ENCODE results near the gene GRAMD1B. TPM values are rescaled to one million over a fixed set of nuclear protein-coding genes. Genes with fewer than 3 reads are reported as not detected.

The GRAMD1B gene
- total RNA-seq, 1 experiment from 2014 or later = 1.2 TPM

GRCh38 chr11:123382555-123383074 lies 47.5 kb upstream of the GRAMD1B start:
- no peaks in the 10 kb centered on the region for H3K4me1 ChIP-seq
- H3K36me3 ChIP-seq (ENCODE audit: control insufficient read depth, insufficient read depth, low read length) = no peaks in the 10 kb centered on the region
- H3K27ac Mint-ChIP-seq (ENCODE audit: unreplicated experiment) = no peak overlapping the region
- H3K4me3 Mint-ChIP-seq (ENCODE audit: unreplicated experiment) = no peak overlapping the region
- H3K4me1 Mint-ChIP-seq (ENCODE audit: low read depth, unreplicated experiment) = no peaks in the 10 kb centered on the region
- H3K9me3 ChIP-seq = no peaks in the 10 kb centered on the region
- H3K36me3 Mint-ChIP-seq (ENCODE audit: insufficient read depth, unreplicated experiment) = no peaks in the 10 kb centered on the region
- no peak overlapping the region for H3K4me3 ChIP-seq (ENCODE audit: low read depth, low read length)
- BruUV-seq (replicated peaks) = no TSS peak
- no peaks in the 10 kb centered on the region for H3K9me3 Mint-ChIP-seq (ENCODE audit: unreplicated experiment)
- no peak for DNase-seq
- ChIA-PET CTCF (no interaction called here), POLR2A (no interaction called here)
- no peak for TF ChIP-seq CTCF (IDR thresholded peaks at IDR 0.05; ENCODE audit: insufficient read depth in 1 of 2, low read depth in 1 of 2, low read length in 1 of 2, severe bottlenecking in 1 of 2, unreplicated experiment in 1 of 2)
- intact Hi-C loops (cut with micrococcal nuclease; ENCODE audit: unreplicated experiment) = no loop called here
- no peaks in the 10 kb centered on the region for H3K27me3 ChIP-seq (replicated peaks; ENCODE audit: control insufficient read depth, insufficient read depth, low read length)
- H3K27me3 Mint-ChIP-seq (ENCODE audit: insufficient read depth, unreplicated experiment) = peaks cover 12% of the 10 kb centered on the region

- Histone ChIP-seq H3K4me1 (no peaks in the 10 kb centered on the region), H3K4me3 (ENCODE audit: low read depth, low read length) (no peak overlapping the region), H3K9me3 (no peaks in the 10 kb centered on the region), H3K36me3 (ENCODE audit: control insufficient read depth, insufficient read depth, low read length) (no peaks in the 10 kb centered on the region), H3K27me3 (replicated peaks; ENCODE audit: control insufficient read depth, insufficient read depth, low read length) (no peaks in the 10 kb centered on the region)
- ChIA-PET POLR2A (no interaction called here), CTCF (no interaction called here)
- Mint-ChIP-seq H3K9me3 (ENCODE audit: unreplicated experiment) (no peaks in the 10 kb centered on the region), H3K4me1 (ENCODE audit: low read depth, unreplicated experiment) (no peaks in the 10 kb centered on the region), H3K4me3 (ENCODE audit: unreplicated experiment) (no peak overlapping the region), H3K27ac (ENCODE audit: unreplicated experiment) (no peak overlapping the region), H3K27me3 (ENCODE audit: insufficient read depth, unreplicated experiment) (peaks cover 12% of the 10 kb centered on the region), H3K36me3 (ENCODE audit: insufficient read depth, unreplicated experiment) (no peaks in the 10 kb centered on the region)
- no peak for DNase-seq
- TF ChIP-seq CTCF (IDR thresholded peaks at IDR 0.05; ENCODE audit: insufficient read depth in 1 of 2, low read depth in 1 of 2, low read length in 1 of 2, severe bottlenecking in 1 of 2, unreplicated experiment in 1 of 2) = no peak
- intact Hi-C loops (cut with micrococcal nuclease; ENCODE audit: unreplicated experiment) = no loop called here
- BruUV-seq (replicated peaks) = no TSS peak
These were observed 46.0 kb upstream of the GRAMD1B start for GRCh38 chr11:123384116-123384515.

GRCh38 chr11:123386796-123387510 lies 43.1 kb upstream of the GRAMD1B start:
- TF ChIP-seq CTCF (IDR thresholded peaks at IDR 0.05; ENCODE audit: insufficient read depth in 1 of 2, low read depth in 1 of 2, low read length in 1 of 2, severe bottlenecking in 1 of 2, unreplicated experiment in 1 of 2) = no peak
- H3K9me3 Mint-ChIP-seq (ENCODE audit: unreplicated experiment) = no peaks in the 10 kb centered on the region
- H3K36me3 Mint-ChIP-seq (ENCODE audit: insufficient read depth, unreplicated experiment) = no peaks in the 10 kb centered on the region
- no peak overlapping the region for H3K4me3 Mint-ChIP-seq (ENCODE audit: unreplicated experiment)
- peaks cover 17% of the 10 kb centered on the region for H3K27me3 Mint-ChIP-seq (ENCODE audit: insufficient read depth, unreplicated experiment)
- no peak for DNase-seq
- H3K27ac Mint-ChIP-seq (ENCODE audit: unreplicated experiment) = no peak overlapping the region
- Histone ChIP-seq H3K27me3 (replicated peaks; ENCODE audit: control insufficient read depth, insufficient read depth, low read length) (no peaks in the 10 kb centered on the region), H3K4me1 (no peaks in the 10 kb centered on the region), H3K36me3 (ENCODE audit: control insufficient read depth, insufficient read depth, low read length) (no peaks in the 10 kb centered on the region), H3K4me3 (ENCODE audit: low read depth, low read length) (no peak overlapping the region), H3K9me3 (no peaks in the 10 kb centered on the region)
- POLR2A ChIA-PET = no interaction called here
- CTCF ChIA-PET = no interaction called here
- H3K4me1 Mint-ChIP-seq (ENCODE audit: low read depth, unreplicated experiment) = no peaks in the 10 kb centered on the region
- intact Hi-C loops (cut with micrococcal nuclease; ENCODE audit: unreplicated experiment) = no loop called here
- BruUV-seq (replicated peaks) = no TSS peak

Measured in Caco-2 (cell line).